ENCODE data around the gene FAR2.

- TF ChIP-seq CTCF (IDR thresholded peaks at IDR 0.05; ENCODE audit: low read depth, low read length, missing input control) (no peak), RXRA (IDR thresholded peaks at IDR 0.05) (no peak), YY1 (IDR thresholded peaks at IDR 0.05) (no peak), REST (IDR thresholded peaks at IDR 0.05) (no peak), TAF1 (conservative IDR thresholded peaks at IDR 0.05) (no peak), SP1 (IDR thresholded peaks at IDR 0.05) (no peak), GABPA (IDR thresholded peaks at IDR 0.05 in 1 of 2, conservative IDR thresholded peaks at IDR 0.05 in 1 of 2) (no peak), EGR1 (IDR thresholded peaks at IDR 0.05; ENCODE audit: low read depth in 2 of 2) (no peak)
- TF ChIP-seq, protein P1, sequence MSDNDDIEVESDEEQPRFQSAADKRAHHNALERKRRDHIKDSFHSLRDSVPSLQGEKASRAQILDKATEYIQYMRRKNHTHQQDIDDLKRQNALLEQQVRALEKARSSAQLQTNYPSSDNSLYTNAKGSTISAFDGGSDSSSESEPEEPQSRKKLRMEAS (IDR thresholded peaks at IDR 0.05): no peak
These were observed 2.9 kb upstream of the FAR2 start for GRCh38 chr12:29146196-29146595.
